Neural crest cell (in vitro differentiated cells): ENCODE data around the gene SLC7A4. TPM values are rescaled to one million over a fixed set of nuclear protein-coding genes. Genes with fewer than 3 reads are reported as not detected.

ENCODE experiments used
- DNase-seq: peaks from one replicate; pipeline ENCODE4 v3.0.0; 2021; ENCODE audit warnings: low read depth, mixed read lengths, low spot score
- H3K27ac Mint-ChIP-seq: one replicate; pipeline ENCODE4 v1.8.0; 2021; ENCODE audit warnings: mild to moderate bottlenecking, mixed read lengths; ENCODE audit not compliant: unreplicated experiment
- H3K27me3 Mint-ChIP-seq: 2 replicates; pipeline ENCODE4 v1.8.0; 2021; ENCODE audit warnings: low read depth, mild to moderate bottlenecking, mixed read lengths
- H3K36me3 Mint-ChIP-seq: 2 replicates; pipeline ENCODE4 v1.8.0; 2021; ENCODE audit warnings: low read depth, mild to moderate bottlenecking, mixed read lengths
- H3K4me1 Mint-ChIP-seq: 2 replicates; pipeline ENCODE4 v1.8.0; 2021; ENCODE audit warnings: mixed read lengths
- H3K4me3 Mint-ChIP-seq: one replicate; pipeline ENCODE4 v1.8.0; 2021; ENCODE audit warnings: mild to moderate bottlenecking, mixed read lengths
- H3K9me3 Mint-ChIP-seq: 2 replicates; pipeline ENCODE4 v1.8.0; 2021; ENCODE audit warnings: mixed read lengths
- total RNA-seq: library from RNA; stranded (reverse); gene quantifications from 2 replicates; pipeline ENCODE4 v1.2.1, GENCODE V29; 2021
- TF ChIP-seq, protein P1 (sequence below): fragments of 200-600 bp; sonication (generic); conservative IDR thresholded peaks from 2 replicates; pipeline ENCODE4 v1.5.0; 2021; ENCODE audit warnings: antibody characterized with exemption, mild to moderate bottlenecking

SLC7A4 gene
- total RNA-seq, 1 donor from 2014 or later = 0.26 TPM

DNA sequence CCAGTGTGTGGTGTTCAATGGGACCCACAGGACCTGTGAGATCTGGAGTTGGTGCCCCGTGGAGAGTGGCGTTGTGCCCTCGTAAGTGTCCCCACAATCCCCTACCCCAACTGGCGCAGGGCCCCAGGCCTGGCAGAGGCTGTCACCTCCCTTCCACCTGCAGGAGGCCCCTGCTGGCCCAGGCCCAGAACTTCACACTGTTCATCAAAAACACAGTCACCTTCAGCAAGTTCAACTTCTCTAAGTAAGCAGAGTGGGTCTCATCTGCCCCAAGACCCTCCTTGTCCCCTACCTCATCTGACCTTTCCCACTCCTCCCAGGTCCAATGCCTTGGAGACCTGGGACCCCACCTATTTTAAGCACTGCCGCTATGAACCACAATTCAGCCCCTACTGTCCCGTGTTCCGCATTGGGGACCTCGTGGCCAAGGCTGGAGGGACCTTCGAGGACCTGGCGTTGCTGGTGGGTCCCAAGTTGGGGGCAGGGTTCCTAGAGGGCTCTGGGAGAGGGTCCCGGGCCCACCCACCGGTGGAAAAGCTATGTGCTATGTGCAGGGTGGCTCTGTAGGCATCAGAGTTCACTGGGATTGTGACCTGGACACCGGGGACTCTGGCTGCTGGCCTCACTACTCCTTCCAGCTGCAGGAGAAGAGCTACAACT, 9.3 kb downstream of the SLC7A4 start:
- H3K4me3 Mint-ChIP-seq = no peak overlapping the region
- H3K27me3 Mint-ChIP-seq = no peaks in the 10 kb centered on the region
- TF ChIP-seq, protein P1, sequence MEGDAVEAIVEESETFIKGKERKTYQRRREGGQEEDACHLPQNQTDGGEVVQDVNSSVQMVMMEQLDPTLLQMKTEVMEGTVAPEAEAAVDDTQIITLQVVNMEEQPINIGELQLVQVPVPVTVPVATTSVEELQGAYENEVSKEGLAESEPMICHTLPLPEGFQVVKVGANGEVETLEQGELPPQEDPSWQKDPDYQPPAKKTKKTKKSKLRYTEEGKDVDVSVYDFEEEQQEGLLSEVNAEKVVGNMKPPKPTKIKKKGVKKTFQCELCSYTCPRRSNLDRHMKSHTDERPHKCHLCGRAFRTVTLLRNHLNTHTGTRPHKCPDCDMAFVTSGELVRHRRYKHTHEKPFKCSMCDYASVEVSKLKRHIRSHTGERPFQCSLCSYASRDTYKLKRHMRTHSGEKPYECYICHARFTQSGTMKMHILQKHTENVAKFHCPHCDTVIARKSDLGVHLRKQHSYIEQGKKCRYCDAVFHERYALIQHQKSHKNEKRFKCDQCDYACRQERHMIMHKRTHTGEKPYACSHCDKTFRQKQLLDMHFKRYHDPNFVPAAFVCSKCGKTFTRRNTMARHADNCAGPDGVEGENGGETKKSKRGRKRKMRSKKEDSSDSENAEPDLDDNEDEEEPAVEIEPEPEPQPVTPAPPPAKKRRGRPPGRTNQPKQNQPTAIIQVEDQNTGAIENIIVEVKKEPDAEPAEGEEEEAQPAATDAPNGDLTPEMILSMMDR = no peak
- H3K36me3 Mint-ChIP-seq = no peaks in the 10 kb centered on the region
- H3K4me1 Mint-ChIP-seq = peaks cover 9% of the 10 kb centered on the region
- DNase-seq = no peak
- no peaks in the 10 kb centered on the region for H3K9me3 Mint-ChIP-seq
- peak overlapping the region; percentile 9 for H3K27ac Mint-ChIP-seq

DNA sequence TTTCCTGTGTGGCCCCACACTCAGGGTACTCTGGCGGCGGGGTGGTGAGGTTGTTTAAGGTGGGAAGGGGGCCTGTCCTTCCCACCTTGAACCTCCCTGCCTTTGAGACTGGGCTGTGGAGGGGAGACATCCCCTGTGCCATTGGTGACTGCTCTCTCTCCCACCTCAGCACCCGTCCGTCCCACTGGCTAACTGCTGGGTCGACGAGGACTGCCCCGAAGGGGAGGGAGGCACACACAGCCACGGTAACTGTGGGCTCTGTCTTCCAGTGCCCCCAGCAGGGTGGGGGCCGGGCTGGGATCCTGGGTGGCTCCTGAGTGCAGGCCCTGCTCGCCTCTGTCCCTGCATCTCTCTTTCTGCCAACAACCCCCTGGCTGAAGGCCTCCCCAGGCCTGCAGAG, 9.9 kb downstream of the SLC7A4 start:
- Mint-ChIP-seq H3K27ac (no peak overlapping the region), H3K4me3 (no peak overlapping the region), H3K4me1 (peaks cover 9% of the 10 kb centered on the region), H3K36me3 (no peaks in the 10 kb centered on the region), H3K27me3 (no peaks in the 10 kb centered on the region), H3K9me3 (no peaks in the 10 kb centered on the region)
- TF ChIP-seq, protein P1 = no peak
- DNase-seq = no peak

DNA sequence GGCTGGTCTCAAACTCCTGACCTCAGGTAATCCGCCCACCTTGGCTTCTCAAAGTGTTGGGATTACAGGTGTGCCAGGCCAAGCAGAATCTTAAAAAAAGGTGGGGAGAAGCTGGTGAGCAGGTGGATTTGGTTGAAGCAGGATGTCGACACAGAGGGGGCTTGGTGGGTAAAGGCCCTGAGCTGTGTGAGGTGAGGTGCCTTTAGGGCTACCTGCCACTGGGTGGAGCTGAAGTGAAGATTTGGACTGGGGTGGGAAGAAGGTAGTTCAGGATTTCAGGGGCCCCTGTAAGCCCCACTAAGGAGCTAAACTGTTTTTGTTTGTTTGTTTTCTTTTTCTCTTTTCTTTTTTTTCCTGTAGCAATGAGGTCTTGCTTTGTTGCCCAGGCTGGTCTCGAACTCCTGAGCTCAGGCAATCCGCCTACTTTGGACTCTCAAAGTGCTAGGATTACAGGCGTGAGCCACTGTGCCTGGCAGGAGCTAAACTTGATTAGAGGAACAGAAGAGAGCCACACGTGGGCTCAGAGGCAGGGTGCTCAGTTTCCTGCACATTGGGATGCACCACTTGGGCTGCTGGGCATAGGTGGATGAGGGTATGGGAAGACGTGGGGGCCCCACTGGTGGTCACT, 11.4 kb downstream of the SLC7A4 start:
- no peak overlapping the region for H3K27ac Mint-ChIP-seq
- TF ChIP-seq, protein P1 = peak; percentile 48
- H3K4me3 Mint-ChIP-seq = no peak overlapping the region
- peaks cover 21% of the 10 kb centered on the region for H3K4me1 Mint-ChIP-seq
- H3K36me3 Mint-ChIP-seq = no peaks in the 10 kb centered on the region
- no peaks in the 10 kb centered on the region for H3K9me3 Mint-ChIP-seq
- no peaks in the 10 kb centered on the region for H3K27me3 Mint-ChIP-seq
- no peak for DNase-seq

DNA sequence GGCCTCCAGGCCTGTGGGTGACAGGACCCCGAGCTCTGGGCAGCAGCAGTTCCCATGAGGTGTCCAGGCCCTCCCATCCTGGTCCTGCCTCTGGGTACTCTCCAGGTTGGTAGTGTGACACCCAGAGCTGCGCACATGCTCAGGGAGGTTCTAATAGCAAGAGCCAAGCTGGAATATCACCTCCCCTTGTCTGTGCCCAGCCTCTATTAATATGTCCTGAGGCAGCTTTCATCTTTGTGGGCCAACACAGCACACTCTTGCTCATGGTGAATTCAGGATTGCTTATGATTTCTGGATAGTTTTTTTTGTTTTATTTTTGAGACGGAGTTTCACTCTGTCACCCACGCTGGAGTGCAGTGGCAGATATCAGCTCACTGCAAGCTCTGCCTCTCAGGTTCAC, 14.0 kb downstream of the SLC7A4 start:
- Mint-ChIP-seq H3K9me3 (no peaks in the 10 kb centered on the region), H3K4me3 (no peak overlapping the region), H3K36me3 (no peaks in the 10 kb centered on the region), H3K4me1 (peaks cover 46% of the 10 kb centered on the region), H3K27ac (no peak overlapping the region), H3K27me3 (no peaks in the 10 kb centered on the region)
- no peak for DNase-seq
- TF ChIP-seq, protein P1 = no peak

DNA sequence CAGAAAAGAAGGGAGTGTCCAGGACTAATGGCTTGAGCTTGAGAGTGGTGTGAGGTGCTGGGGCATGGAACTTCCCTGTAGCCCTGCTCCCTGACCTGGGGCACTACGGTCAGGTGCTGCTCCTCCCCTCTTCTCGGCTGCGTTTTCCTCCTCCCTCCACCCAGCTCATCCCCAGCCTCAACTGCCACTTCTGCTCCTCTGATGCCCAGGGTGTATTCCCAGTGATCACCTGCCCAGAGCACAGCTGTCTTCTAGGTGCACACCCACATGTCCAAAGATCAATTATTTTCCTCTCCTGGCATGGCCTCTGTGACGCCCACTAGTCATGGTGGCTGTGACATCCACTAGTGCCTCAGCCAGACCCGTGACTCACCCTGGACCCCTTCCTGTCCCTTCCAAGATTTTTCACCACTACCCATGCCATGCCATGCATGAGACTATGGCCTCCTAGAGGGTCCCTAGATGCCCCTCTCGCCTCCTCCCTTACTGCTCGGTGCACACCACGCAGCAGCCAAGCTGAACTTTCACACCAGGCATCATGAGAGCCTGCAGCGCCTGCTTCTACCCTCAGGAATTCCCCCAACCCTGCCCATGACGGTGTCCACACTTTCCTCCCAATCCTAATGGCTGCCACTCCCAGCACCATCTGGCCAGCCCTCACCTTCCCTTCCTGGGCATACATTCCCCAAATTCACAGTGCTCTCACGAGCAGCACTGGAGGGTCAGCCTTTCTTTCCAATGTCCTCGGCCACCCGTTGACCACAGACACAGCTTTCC, 15.5 kb downstream of the SLC7A4 start:
- H3K27ac Mint-ChIP-seq = peak overlapping the region; percentile 87
- H3K4me3 Mint-ChIP-seq = peak overlapping the region; percentile 67
- no peak for DNase-seq

More for the DNA sequence above, 15.5 kb downstream of the SLC7A4 start:
- Mint-ChIP-seq H3K9me3 (no peaks in the 10 kb centered on the region), H3K27me3 (no peaks in the 10 kb centered on the region), H3K36me3 (no peaks in the 10 kb centered on the region), H3K4me1 (peaks cover 50% of the 10 kb centered on the region)
- TF ChIP-seq, protein P1 = no peak
